H1 (cell line): ENCODE results near the gene TBC1D25.

Source experiments
- ASH2L ChIP-seq: fragments of 200-600, 300-600 bp; sonication (generic); IDR thresholded peaks from one replicate; pipeline ENCODE4 v1.7.1; 2017; ENCODE audit warnings: low read length
- CHD2 ChIP-seq: IDR thresholded peaks from 2 replicates; pipeline ENCODE4 v1.6.1; 2012; ENCODE audit warnings: low read length, improper control_type of control experiment
- EP300 ChIP-seq, 2 experiments: IDR thresholded peaks; 1 replicate in 1 of 2; 2 replicates in 1 of 2; pipeline ENCODE4 v1.6.1; 2011 to 2012; ENCODE audit warnings: low read depth in 2 of 2, low read length in 2 of 2, mild to moderate bottlenecking in 2 of 2, borderline replicate concordance in 1 of 2, inconsistent platforms in 1 of 2, moderate library complexity in 1 of 2
- EZH2 ChIP-seq: fragments of 200-600 bp; sonication (generic); IDR thresholded peaks from 2 replicates; pipeline ENCODE4 v1.7.1; 2012; ENCODE audit warnings: low read depth, mild to moderate bottlenecking, moderate library complexity, low read length, inconsistent platforms; ENCODE audit not compliant: severe bottlenecking
- NRF1 ChIP-seq: IDR thresholded peaks from 2 replicates; pipeline ENCODE4 v1.6.1; 2011; ENCODE audit warnings: mild to moderate bottlenecking, low read depth, low read length, improper control_type of control experiment
- POLR2A ChIP-seq, 2 experiments: IDR thresholded peaks; 1 replicate in 1 of 2; 2 replicates in 1 of 2; pipeline ENCODE4 v1.6.1; 2011; ENCODE audit warnings: low read depth in 2 of 2, low read length in 2 of 2, mild to moderate bottlenecking in 2 of 2; ENCODE audit errors: control extremely low read depth in 1 of 2
- ZNF274 ChIP-seq: IDR thresholded peaks from 2 replicates; pipeline ENCODE4 v1.7.0; 2012; ENCODE audit warnings: low read length, borderline replicate concordance; ENCODE audit errors: extremely low read depth
- TF ChIP-seq, protein P1 (sequence below), 3 experiments: IDR thresholded peaks; 1 replicate in 2 of 3; 2 replicates in 1 of 3; pipeline versions ENCODE4 v1.5.1 to v1.6.1; 2011; ENCODE audit warnings: low read length in 3 of 3, mild to moderate bottlenecking in 3 of 3, inconsistent platforms in 2 of 3, low read depth in 1 of 3, moderate library complexity in 1 of 3; ENCODE audit not compliant: insufficient read depth in 1 of 3; ENCODE audit errors: control extremely low read depth in 1 of 3

GRCh38 chrX:48580662-48581061 is 41.1 kb downstream of the TBC1D25 start:
- TF ChIP-seq, protein P1, sequence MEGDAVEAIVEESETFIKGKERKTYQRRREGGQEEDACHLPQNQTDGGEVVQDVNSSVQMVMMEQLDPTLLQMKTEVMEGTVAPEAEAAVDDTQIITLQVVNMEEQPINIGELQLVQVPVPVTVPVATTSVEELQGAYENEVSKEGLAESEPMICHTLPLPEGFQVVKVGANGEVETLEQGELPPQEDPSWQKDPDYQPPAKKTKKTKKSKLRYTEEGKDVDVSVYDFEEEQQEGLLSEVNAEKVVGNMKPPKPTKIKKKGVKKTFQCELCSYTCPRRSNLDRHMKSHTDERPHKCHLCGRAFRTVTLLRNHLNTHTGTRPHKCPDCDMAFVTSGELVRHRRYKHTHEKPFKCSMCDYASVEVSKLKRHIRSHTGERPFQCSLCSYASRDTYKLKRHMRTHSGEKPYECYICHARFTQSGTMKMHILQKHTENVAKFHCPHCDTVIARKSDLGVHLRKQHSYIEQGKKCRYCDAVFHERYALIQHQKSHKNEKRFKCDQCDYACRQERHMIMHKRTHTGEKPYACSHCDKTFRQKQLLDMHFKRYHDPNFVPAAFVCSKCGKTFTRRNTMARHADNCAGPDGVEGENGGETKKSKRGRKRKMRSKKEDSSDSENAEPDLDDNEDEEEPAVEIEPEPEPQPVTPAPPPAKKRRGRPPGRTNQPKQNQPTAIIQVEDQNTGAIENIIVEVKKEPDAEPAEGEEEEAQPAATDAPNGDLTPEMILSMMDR (IDR thresholded peaks at IDR 0.05; ENCODE audit: control extremely low read depth in 1 of 3, insufficient read depth in 1 of 3, low read depth in 1 of 3, low read length in 3 of 3): no peak
- TF ChIP-seq EP300 (IDR thresholded peaks at IDR 0.05; ENCODE audit: borderline replicate concordance in 1 of 2, low read depth in 2 of 2, low read length in 2 of 2): no peak
- TF ChIP-seq NRF1: no peak
- TF ChIP-seq ZNF274: no peak
- no peak for TF ChIP-seq ASH2L
- no peak for TF ChIP-seq POLR2A (IDR thresholded peaks at IDR 0.05; ENCODE audit: control extremely low read depth in 1 of 2, low read depth in 2 of 2, low read length in 2 of 2)
- no peak for TF ChIP-seq EZH2
- no peak for TF ChIP-seq CHD2
